ENCODE data around the gene KRTAP5-10.
"Not testable (repeated sequence)": the region's sequence is repeated elsewhere in the genome, so short reads cannot be mapped to it uniquely, and the experiment has no call there.

The KRTAP5-10 gene

DNA sequence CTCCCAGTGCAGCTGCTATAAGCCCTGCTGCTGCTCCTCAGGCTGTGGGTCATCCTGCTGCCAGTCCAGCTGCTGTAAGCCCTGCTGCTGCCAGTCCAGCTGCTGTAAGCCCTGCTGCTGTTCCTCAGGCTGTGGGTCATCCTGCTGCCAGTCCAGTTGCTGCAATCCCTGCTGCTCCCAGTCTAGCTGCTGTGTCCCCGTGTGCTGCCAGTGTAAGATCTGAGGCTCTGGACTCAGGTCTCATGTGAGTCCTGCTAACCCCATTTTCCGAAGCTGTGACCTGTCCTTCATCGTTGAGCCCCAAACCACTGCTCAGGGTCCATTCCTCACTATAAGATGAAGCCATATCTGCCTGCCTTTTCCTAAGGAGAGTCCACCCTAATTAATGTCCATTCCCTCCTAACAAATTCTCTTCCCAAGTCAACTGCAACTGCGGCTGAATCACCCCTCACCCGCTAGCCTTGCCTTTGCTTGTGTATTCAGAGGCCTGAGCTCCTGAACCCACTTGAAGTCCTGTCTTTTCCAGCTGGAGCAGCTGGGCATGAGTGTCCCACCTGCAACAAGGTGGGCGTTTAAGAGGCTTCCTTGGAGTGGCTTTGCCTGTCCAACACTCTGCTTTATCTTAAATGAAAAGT, 37.7 kb upstream of the KRTAP5-10 start:
- H3K27ac ChIP-seq, result no peak overlapping the region
- DNase-seq (ENCODE audit: low spot score), result no peak

DNA sequence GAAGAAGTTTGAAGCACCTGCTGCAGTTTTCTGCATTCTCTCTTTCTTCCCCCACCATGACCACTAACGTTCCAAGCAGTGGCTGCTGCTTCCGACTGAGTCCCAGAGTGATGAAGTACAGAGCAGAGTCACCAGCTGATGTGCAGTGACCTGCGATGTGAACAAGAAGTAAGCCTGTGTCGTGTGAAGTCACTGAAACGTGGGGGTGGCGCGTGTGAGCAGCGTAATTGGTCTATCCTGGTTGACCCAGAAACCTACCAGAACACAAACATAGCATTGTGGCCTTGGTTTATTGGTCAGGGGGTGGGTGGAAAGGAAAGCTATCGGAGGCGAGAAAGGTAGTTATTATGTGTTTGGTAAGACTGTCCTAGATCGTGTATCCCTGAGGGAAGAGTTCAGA, 34.8 kb upstream of the KRTAP5-10 start:
- no peak overlapping the region for H3K27ac ChIP-seq
- H3K4me3 ChIP-seq, result no peak overlapping the region
- DNase-seq (ENCODE audit: low spot score), result no peak
- TF ChIP-seq CTCF (IDR thresholded peaks at IDR 0.05), result no peak

More for the DNA sequence above, 37.7 kb upstream of the KRTAP5-10 start:
- no peak for TF ChIP-seq CTCF (IDR thresholded peaks at IDR 0.05)
- H3K4me3 ChIP-seq, result no peak overlapping the region

DNA sequence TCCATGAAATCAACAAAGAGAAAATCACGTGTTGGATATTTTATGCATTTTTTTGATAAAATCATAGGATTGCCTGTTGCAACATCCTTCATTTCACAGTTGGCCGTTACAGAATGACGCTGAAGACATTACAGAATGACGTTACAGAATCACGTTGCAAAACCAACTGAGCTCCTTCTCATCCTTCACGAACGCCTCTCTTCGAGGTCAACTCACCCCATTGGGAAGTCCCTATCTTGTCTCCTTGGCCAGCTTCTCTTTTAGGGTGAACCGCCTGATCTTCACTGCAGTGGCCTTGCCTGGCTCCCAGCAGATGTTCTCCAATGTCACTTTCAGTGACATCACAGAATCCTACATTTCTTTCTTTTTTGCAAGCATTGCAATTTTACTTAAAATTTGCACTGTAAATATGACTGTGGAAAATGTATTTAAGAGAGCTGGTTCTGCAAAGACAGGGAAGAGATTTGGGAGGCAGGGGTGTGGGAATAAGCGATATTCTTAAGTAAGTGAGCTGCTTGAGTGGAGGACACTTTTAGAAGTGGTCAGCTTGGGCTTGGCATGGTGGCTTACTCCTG, 33.2 kb upstream of the KRTAP5-10 start:
- no peak overlapping the region for H3K4me3 ChIP-seq
- no peak for TF ChIP-seq CTCF (IDR thresholded peaks at IDR 0.05)
- DNase-seq (ENCODE audit: low spot score), result no peak
- H3K27ac ChIP-seq, result no peak overlapping the region

DNA sequence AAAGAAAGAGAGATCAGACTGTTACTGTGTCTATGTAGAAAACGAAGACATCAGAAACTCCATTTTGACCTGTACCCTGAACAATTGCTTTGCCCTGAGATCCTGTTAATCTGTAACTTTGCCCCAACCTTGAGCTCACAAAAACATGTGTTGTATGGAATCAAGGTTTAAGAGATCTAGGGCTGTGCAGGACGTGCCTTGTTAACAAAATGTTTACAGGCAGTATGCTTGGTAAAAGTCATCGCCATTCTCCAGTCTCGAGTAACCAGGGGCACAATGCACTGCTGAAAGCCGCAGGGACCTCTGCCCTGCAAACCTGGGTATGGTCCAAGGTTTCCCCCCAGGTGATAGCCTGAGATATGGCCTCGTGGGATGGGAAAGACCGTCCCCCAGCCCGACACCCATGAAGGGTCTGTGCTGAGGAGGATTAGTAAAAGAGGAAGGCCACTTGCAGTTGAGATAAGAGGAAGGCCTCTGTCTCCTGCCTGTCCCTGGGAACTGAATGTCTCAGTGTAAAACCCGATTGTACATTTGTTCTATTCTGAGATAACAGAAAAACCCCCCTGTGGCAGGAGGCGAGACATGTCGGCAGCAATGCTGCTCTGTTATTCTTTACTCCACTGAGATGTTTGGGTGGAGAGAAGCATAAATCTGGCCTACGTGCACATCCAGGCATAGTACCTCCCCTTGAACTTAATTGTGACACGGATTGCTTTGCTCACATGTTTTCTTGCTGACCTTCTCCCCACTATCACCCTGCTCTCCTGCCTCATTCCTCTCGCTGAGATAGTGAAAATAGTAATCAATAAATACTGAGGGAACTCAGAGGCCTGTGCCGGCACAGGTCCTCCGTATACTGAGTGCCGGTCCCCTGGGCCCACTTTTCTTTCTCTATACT, 30.4 kb upstream of the KRTAP5-10 start:
- H3K27ac ChIP-seq; H3K4me3 ChIP-seq; DNase-seq (ENCODE audit: low spot score): not testable (repeated sequence)

DNA sequence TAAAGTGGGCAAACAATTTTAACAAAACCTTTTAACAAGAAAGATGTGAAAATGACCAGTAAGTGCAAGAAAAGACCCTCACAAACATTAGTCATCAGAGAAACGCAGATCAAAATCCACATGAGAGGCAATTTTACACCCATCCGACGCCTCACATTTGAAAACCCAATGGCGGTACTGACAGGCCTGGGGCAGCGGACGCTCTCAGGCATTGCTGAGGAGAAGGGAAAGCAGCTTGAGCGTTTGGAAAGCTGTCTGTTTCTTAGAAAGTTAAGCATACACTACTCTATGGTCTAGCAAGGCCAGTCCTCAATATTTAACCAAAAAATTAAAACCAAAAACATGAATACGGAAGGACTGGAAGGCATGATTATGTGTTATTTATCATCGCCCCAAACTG, 29.5 kb upstream of the KRTAP5-10 start:
- H3K4me3 ChIP-seq, result no peak overlapping the region
- DNase-seq (ENCODE audit: low spot score), result no peak
- no peak for TF ChIP-seq CTCF (IDR thresholded peaks at IDR 0.05)
- no peak overlapping the region for H3K27ac ChIP-seq

DNA sequence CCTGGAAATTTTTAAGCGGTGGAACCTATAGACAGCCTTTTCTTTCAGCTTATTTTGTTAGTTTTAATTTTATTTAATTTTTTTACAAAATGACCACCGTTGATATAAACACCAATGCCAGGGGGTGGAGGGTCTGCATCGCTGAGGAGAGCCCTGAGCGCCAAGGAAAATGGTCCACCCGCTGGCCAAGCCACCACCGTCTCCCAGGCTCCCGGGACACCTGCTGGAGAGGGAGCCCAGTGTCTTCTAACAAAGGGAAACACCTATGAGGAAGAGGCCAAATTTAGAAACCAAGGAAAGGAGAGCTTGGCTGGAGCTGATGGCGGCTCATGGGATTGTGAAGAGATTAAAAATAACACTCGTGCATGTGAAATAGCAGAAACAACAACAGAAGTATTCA, 27.8 kb upstream of the KRTAP5-10 start:
- TF ChIP-seq CTCF (IDR thresholded peaks at IDR 0.05), result no peak
- H3K4me3 ChIP-seq, result no peak overlapping the region
- no peak overlapping the region for H3K27ac ChIP-seq
- DNase-seq (ENCODE audit: low spot score), result no peak

DNA sequence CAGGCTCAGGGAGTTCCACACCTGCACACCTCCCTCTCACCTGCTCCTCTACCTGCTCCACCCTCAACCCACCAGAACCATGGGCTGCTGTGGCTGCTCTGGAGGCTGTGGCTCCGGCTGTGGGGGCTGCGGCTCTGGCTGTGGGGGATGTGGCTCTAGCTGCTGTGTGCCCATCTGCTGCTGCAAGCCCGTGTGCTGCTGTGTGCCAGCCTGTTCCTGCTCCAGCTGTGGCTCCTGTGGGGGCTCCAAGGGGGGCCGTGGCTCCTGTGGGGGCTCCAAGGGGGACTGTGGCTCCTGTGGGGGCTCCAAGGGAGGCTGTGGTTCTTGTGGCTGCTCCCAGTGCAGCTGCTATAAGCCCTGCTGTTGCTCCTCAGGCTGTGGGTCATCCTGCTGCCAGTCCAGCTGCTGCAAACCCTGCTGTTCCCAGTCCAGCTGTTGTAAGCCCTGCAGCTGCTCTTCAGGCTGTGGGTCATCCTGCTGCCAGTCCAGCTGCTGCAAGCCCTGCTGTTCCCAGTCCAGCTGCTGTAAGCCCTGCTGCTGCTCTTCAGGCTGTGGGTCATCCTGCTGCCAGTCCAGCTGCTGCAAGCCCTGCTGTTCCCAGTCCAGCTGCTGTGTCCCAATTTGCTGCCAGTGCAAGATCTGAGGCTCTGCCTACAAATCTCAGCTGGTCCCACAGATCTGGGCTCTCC, 27.2 kb upstream of the KRTAP5-10 start, which contains the start of gene KRTAP5-8:
TSS of gene KRTAP5-8 (plus strand) at position 49 of the 689 bp plus-strand sequence. CDS start at position 80, 31 bp downstream.
- DNase-seq (ENCODE audit: low spot score), result not testable (repeated sequence)

More for the DNA sequence above, 27.2 kb upstream of the KRTAP5-10 start, which contains the start of gene KRTAP5-8:
- H3K4me3 ChIP-seq, H3K27ac ChIP-seq: not testable (repeated sequence)

All from coronary artery (tissue), 2 donors.